Mucosa of stomach (tissue), 1 donor: Measurements from ENCODE around the gene ZNF506.
"Not testable (repeated sequence)": the region's sequence is repeated elsewhere in the genome, so short reads cannot be mapped to it uniquely, and the experiment has no call there.

Source experiments
- H3K27me3 ChIP-seq: one replicate; pipeline ENCODE4 v1.7.0; 2013; ENCODE audit warnings: mild to moderate bottlenecking, low read length; ENCODE audit not compliant: control insufficient read depth, insufficient read depth
- H3K36me3 ChIP-seq: one replicate; pipeline ENCODE4 v1.7.0; 2013; ENCODE audit warnings: low read length; ENCODE audit not compliant: control insufficient read depth, insufficient read depth
- H3K4me1 ChIP-seq: one replicate; pipeline ENCODE4 v1.7.0; 2013; ENCODE audit warnings: mild to moderate bottlenecking, low read length; ENCODE audit not compliant: control insufficient read depth, insufficient read depth
- H3K4me3 ChIP-seq: one replicate; pipeline ENCODE4 v1.7.0; 2013; ENCODE audit warnings: low read length
- H3K9ac ChIP-seq: one replicate; pipeline ENCODE4 v1.7.0; 2013; ENCODE audit warnings: mild to moderate bottlenecking, low read length, moderate library complexity
- H3K9me3 ChIP-seq: one replicate; pipeline ENCODE4 v1.7.0; 2013; ENCODE audit warnings: mild to moderate bottlenecking, low read length, moderate library complexity; ENCODE audit not compliant: control insufficient read depth
- donor health status: Pancreatic carcinoma.

The ZNF506 gene

GRCh38 chr19:19749117-19749907, 72.2 kb downstream of the ZNF506 start:
- no peak overlapping the region for H3K4me3 ChIP-seq
- no peaks in the 10 kb centered on the region for H3K27me3 ChIP-seq
- no peaks in the 10 kb centered on the region for H3K9me3 ChIP-seq
- H3K36me3 ChIP-seq: no peaks in the 10 kb centered on the region
- no peak overlapping the region for H3K9ac ChIP-seq
- H3K4me1 ChIP-seq: no peaks in the 10 kb centered on the region

DNA sequence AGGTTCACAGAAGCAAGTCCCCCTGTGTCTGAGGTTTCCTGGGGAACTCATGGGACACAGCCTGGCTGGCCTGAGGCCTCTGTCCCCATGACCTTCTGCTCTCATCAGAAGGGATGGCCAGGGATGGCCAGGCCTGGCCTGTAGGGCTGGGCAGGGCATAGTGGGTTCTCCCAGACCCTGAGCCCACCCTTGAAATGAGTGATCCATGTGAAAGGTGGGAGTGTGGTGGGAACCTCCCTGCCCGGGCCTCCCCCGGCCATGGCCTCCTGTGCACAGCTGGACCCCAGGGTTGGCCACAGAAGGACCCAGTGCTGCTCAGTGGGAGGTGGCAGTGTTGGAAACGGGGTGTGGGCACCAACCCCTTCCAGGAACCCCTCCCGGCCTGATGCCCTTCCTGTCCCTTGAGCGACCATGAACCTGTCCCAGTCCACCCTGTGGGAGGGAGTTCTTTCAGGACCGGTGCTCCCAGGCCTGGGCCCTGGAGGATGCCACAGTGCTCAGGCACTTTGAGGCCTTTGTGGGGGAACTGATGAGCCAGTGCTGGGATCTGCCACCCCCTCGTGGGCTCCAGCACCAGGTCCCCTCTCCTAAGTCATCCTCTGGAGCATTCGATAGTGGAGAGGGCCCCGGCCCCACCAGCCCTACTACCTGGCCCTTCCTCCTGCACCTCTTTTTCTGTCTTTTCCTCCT, 73.2 kb downstream of the ZNF506 start:
- Histone ChIP-seq H3K4me3 (no peak overlapping the region), H3K4me1 (no peaks in the 10 kb centered on the region), H3K9me3 (no peaks in the 10 kb centered on the region), H3K9ac (no peak overlapping the region), H3K36me3 (no peaks in the 10 kb centered on the region), H3K27me3 (no peaks in the 10 kb centered on the region)

DNA sequence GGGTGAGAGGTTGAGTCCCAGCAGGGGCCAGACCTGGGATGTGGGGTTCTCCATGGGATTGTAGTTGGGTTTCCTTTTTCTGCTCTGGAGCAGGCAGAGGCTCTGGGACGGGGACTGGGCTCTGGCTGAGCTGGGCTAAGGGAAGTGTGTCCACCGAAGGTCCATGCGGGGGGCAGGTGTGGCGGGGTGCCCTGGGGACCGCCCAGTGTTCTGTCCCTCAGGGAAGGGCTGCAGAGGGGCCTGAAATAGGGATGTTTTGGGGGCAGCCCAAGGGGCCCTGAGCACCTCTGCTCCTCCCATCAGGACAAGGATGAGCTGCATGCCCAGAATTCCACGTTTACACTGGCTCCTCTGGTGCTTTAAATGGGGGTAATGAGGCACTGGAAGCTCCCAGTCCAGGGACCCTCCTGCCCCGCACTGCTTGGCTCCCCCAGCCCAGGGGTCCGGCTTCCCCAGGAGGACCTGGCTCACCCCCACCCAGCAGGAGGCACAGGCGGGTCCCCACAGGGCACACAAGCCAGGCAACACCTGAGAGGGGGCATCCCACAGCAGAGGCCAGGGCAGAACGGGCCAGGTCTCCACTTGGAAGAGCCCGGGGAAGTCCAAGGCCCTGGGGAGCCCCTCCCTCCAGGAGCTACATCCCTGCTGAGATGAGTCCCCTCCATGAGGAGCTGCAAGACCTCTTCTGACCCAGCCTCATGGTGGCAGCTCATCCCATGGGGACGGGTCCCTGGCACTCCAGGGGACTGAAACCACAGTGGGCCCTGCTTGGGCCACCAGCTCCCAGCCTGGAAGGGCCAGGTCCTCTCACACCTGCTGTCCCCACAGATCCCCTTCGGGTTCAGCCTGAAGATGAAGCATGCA, 74.0 kb downstream of the ZNF506 start:
- no peak overlapping the region for H3K4me3 ChIP-seq
- H3K27me3 ChIP-seq: no peaks in the 10 kb centered on the region
- H3K36me3 ChIP-seq: no peaks in the 10 kb centered on the region
- no peak overlapping the region for H3K9ac ChIP-seq
- no peaks in the 10 kb centered on the region for H3K9me3 ChIP-seq
- H3K4me1 ChIP-seq: no peaks in the 10 kb centered on the region

- Histone ChIP-seq H3K36me3 (no peaks in the 10 kb centered on the region), H3K4me1 (no peaks in the 10 kb centered on the region), H3K9me3 (no peaks in the 10 kb centered on the region), H3K4me3 (no peak overlapping the region), H3K9ac (no peak overlapping the region), H3K27me3 (no peaks in the 10 kb centered on the region)
Measured at GRCh38 chr19:19746286-19747213, 75.0 kb downstream of the ZNF506 start.

DNA sequence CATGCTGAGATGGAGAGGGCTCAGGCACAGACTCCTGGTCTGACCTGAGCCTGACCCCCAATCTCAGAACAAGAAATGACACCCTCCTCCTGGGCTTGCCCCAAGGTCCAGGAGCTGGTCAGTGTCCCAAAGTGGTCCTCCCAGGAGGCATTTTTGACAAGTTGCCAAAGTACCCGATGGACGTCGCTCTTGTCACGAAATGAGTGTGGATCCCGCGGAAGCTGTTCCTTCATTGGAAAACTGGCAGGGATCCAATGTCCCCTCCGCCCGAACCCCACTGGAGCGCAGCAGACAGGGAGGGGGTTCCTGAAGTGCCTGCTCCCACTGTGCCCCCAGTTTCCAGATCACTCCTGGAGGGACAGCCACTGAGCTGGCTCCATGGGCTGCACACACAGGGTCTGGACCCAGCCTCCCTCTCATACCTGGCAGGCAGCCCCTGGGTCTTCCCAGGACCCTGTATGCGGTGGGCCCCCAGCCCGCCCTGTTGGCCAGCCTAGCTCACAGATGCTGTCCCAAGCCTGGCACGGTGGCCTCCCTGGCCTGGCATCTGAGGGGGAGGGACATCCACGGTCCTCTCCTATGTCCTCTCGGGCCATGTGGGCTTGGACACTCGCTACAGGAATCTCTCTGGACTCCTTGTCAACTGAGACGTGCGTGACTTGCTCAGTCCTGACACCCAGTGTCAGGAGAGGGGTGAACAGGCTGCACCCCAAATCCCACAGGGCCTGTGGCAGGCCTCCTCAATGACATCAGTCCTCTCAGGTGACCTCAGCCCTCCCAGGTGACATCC, 75.9 kb downstream of the ZNF506 start:
- H3K4me3 ChIP-seq: no peak overlapping the region
- H3K4me1 ChIP-seq: no peaks in the 10 kb centered on the region
- H3K27me3 ChIP-seq: no peaks in the 10 kb centered on the region
- no peaks in the 10 kb centered on the region for H3K36me3 ChIP-seq
- no peak overlapping the region for H3K9ac ChIP-seq
- H3K9me3 ChIP-seq: no peaks in the 10 kb centered on the region

DNA sequence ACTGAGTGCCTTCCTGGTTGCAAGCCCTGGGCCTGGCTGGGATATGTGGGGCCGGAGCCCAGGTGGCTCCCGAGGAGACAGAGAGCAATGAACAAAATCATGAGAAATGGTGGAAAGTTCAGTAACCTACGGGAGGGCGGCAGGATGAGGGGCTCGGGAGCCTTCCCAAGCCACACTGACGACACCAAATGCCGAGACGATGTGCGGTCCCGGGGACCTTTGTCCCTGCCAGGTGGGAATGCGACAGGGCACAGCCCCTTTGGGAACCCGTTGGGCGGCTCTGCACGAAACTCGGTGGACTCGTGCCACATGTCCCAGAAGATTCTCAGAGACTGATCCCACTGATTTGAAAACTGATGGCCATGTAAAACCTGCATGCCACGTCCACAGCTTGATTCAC, 76.9 kb downstream of the ZNF506 start:
- no peaks in the 10 kb centered on the region for H3K9me3 ChIP-seq
- no peaks in the 10 kb centered on the region for H3K27me3 ChIP-seq
- no peak overlapping the region for H3K4me3 ChIP-seq
- no peaks in the 10 kb centered on the region for H3K4me1 ChIP-seq
- H3K9ac ChIP-seq: no peak overlapping the region
- no peaks in the 10 kb centered on the region for H3K36me3 ChIP-seq

DNA sequence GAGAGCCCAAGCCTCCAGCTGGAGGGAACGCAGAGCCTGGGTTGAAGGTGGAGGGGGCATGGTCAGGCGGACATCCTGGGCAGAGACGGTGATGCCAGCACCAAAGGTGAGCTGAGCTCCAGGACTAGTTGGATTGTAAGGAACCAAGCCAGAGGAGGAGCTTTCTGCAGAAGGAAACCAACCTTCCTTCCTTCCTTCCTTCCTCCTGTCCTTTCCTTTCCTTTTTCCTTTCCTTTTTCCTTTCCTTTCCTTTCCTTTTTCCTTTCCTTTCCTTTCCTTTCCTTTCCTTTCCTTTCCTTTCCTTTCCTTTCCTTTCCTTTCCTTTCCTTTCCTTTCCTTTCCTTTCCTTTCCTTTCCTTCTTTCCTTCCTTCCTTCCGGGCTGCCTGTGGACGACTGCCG, 77.6 kb downstream of the ZNF506 start:
- not testable (repeated sequence) for H3K9ac ChIP-seq, H3K4me1 ChIP-seq, H3K27me3 ChIP-seq, H3K36me3 ChIP-seq, H3K4me3 ChIP-seq, H3K9me3 ChIP-seq

DNA sequence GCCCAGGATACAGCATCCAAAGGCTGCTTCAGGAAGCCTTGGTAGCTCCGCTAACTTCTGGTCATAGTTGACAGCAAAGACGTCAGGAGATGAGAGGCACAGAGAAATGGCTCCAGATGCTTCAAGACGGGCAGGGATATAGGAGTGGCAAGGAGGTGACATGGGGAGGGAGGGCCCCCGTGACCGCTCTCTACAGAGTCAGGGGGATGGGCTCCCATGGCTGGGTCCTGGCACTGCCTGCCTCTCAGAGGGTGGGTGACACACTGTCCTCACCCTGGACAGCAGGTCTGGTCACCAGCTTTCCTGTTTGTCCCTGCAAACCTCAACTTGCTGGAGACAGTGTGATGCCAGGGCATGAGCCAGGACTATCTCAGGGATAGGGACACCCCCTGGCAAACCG, 78.4 kb downstream of the ZNF506 start:
- H3K36me3 ChIP-seq: no peaks in the 10 kb centered on the region
- H3K4me1 ChIP-seq: no peaks in the 10 kb centered on the region
- no peak overlapping the region for H3K9ac ChIP-seq
- no peak overlapping the region for H3K4me3 ChIP-seq
- no peaks in the 10 kb centered on the region for H3K9me3 ChIP-seq
- no peaks in the 10 kb centered on the region for H3K27me3 ChIP-seq

DNA sequence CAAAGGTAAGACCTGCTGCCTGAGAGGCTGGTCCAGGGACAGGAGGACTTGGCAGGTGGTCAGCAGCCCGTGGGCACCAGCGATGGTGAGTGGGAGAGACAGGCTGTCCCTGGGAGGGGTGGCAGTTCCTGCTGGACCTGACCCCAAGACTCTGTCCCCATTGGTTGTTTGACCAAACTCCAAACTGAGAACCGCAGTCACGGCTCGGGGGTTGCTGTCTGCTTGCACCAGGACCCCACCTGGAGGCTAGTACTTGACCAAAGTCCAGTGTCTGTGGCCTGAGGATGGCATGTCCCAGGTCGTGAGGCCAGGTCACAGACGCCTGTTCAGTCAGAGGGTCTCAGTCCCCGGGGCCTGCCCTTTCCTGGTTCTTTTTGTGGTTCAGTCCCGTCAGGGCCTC, 78.8 kb downstream of the ZNF506 start:
- Histone ChIP-seq H3K36me3 (no peaks in the 10 kb centered on the region), H3K9me3 (no peaks in the 10 kb centered on the region), H3K4me1 (no peaks in the 10 kb centered on the region)

More for the DNA sequence above, 78.8 kb downstream of the ZNF506 start:
- Histone ChIP-seq H3K27me3 (no peaks in the 10 kb centered on the region), H3K4me3 (no peak overlapping the region), H3K9ac (no peak overlapping the region)
